ENCODE data around the gene IP6K1. TPM values are rescaled to one million over a fixed set of nuclear protein-coding genes. Genes with fewer than 3 reads are reported as not detected.

The IP6K1 gene
- total and polyA plus RNA-seq, 2 experiments from 2014 or later = 10.7 to 35.5 TPM

DNA sequence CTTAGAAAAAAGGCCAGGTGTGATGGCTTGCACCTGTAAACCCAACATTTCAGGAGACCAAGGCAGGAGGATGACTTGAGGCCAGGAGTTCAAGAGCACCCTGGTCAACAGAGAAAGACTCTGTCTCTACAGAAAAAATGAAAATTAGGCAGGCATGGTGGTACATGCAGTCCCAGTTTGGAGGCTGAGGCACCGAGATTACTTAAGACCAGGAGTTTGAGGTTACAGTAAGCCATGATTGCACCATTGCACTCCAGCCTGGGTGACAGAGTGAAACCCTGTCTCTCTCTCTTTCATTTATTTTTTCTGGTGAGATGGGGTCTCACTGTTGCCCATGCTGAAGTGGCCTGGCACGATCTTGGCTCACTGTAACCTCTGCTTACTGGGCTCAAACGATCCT, 24.7 kb downstream of the IP6K1 start (continued):
- TF ChIP-seq, protein P1, sequence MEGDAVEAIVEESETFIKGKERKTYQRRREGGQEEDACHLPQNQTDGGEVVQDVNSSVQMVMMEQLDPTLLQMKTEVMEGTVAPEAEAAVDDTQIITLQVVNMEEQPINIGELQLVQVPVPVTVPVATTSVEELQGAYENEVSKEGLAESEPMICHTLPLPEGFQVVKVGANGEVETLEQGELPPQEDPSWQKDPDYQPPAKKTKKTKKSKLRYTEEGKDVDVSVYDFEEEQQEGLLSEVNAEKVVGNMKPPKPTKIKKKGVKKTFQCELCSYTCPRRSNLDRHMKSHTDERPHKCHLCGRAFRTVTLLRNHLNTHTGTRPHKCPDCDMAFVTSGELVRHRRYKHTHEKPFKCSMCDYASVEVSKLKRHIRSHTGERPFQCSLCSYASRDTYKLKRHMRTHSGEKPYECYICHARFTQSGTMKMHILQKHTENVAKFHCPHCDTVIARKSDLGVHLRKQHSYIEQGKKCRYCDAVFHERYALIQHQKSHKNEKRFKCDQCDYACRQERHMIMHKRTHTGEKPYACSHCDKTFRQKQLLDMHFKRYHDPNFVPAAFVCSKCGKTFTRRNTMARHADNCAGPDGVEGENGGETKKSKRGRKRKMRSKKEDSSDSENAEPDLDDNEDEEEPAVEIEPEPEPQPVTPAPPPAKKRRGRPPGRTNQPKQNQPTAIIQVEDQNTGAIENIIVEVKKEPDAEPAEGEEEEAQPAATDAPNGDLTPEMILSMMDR (conservative IDR thresholded peaks at IDR 0.05; ENCODE audit: low read depth in 2 of 2) = no peak
- TF ChIP-seq POLR2AphosphoS5 (IDR thresholded peaks at IDR 0.05; ENCODE audit: low read depth) = no peak
- no peak for TF ChIP-seq ZNF331 (CRISPR knock-in tag; IDR thresholded peaks at IDR 0.05; ENCODE audit: low read depth)

DNA sequence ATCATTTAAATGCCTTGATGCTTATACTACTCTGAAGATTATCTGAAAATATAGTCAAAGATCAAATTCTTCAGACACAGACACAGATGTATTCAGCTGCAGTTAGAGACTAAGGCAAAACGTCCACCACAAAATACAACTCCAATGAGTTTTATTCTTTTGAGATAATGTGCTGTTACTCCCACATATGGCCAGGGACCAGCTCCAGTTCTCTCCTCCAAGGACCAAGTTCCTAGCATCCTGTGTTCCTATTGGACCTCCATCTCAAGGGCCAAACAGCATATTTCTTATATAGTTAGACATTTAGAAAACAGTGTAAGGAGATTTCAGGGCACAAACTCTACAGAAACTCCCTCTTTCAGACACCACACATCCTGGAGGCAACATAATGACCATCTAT, 27.1 kb downstream of the IP6K1 start:
- no peaks in the 10 kb centered on the region for H3K27me3 ChIP-seq (ENCODE audit: insufficient read depth)
- H3K9me3 Mint-ChIP-seq = no peaks in the 10 kb centered on the region
- H3K36me3 Mint-ChIP-seq (ENCODE audit: low read depth) = no peaks in the 10 kb centered on the region
- H3K4me1 Mint-ChIP-seq = peaks cover 4% of the 10 kb centered on the region; the same call in 1 of the 3 replicates
- no peaks in the 10 kb centered on the region for H3K27me3 Mint-ChIP-seq (ENCODE audit: insufficient read depth, low read depth, poor library complexity)
- no peak overlapping the region for H3K27ac Mint-ChIP-seq
- ATAC-seq = no peak
- no peaks in the 10 kb centered on the region for H3K4me1 ChIP-seq (ENCODE audit: insufficient read depth)
- peaks cover 100% of the 10 kb centered on the region for H3K79me2 ChIP-seq (replicated peaks; ENCODE audit: insufficient read depth)
- 0 out of 2 replicates have a peak, but pooled peaks cover 5% of the 10 kb centered on the region for H3F3A ChIP-seq (replicated peaks; ENCODE audit: low read depth)
- H3K4me2 ChIP-seq = no peak overlapping the region
- no peaks in the 10 kb centered on the region for H3K36me3 ChIP-seq (ENCODE audit: insufficient read depth)
- no peak overlapping the region for H3K27ac ChIP-seq (ENCODE audit: low read depth)
- no peak for DNase-seq (ENCODE audit: low spot score)
- H3K4me3 ChIP-seq = no peak overlapping the region
- H3K9me2 ChIP-seq (ENCODE audit: insufficient read depth) = no peaks in the 10 kb centered on the region
- H3K4me3 Mint-ChIP-seq = no peak overlapping the region
- H4K20me1 ChIP-seq (replicated peaks; ENCODE audit: insufficient read depth) = peaks cover 39% of the 10 kb centered on the region
- H2AFZ ChIP-seq = no peak overlapping the region
- TF ChIP-seq ZNF462 (CRISPR knock-in tag; IDR thresholded peaks at IDR 0.05) (no peak), CREB1 (CRISPR knock-in tag; IDR thresholded peaks at IDR 0.05; ENCODE audit: low read depth) (no peak), ETS1 (IDR thresholded peaks at IDR 0.05) (no peak), NANOG (IDR thresholded peaks at IDR 0.05; ENCODE audit: borderline replicate concordance) (no peak), STAT1 (IDR thresholded peaks at IDR 0.05; ENCODE audit: unreplicated experiment) (no peak), EZH2phosphoT487 (IDR thresholded peaks at IDR 0.05; ENCODE audit: unreplicated experiment) (no peak), ZNF114 (CRISPR knock-in tag; IDR thresholded peaks at IDR 0.05) (no peak), EZH2 (IDR thresholded peaks at IDR 0.05; ENCODE audit: low read depth, unreplicated experiment) (no peak)
- TF ChIP-seq, protein P2, sequence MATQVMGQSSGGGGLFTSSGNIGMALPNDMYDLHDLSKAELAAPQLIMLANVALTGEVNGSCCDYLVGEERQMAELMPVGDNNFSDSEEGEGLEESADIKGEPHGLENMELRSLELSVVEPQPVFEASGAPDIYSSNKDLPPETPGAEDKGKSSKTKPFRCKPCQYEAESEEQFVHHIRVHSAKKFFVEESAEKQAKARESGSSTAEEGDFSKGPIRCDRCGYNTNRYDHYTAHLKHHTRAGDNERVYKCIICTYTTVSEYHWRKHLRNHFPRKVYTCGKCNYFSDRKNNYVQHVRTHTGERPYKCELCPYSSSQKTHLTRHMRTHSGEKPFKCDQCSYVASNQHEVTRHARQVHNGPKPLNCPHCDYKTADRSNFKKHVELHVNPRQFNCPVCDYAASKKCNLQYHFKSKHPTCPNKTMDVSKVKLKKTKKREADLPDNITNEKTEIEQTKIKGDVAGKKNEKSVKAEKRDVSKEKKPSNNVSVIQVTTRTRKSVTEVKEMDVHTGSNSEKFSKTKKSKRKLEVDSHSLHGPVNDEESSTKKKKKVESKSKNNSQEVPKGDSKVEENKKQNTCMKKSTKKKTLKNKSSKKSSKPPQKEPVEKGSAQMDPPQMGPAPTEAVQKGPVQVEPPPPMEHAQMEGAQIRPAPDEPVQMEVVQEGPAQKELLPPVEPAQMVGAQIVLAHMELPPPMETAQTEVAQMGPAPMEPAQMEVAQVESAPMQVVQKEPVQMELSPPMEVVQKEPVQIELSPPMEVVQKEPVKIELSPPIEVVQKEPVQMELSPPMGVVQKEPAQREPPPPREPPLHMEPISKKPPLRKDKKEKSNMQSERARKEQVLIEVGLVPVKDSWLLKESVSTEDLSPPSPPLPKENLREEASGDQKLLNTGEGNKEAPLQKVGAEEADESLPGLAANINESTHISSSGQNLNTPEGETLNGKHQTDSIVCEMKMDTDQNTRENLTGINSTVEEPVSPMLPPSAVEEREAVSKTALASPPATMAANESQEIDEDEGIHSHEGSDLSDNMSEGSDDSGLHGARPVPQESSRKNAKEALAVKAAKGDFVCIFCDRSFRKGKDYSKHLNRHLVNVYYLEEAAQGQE (IDR thresholded peaks at IDR 0.05; ENCODE audit: unreplicated experiment) = no peak

All from GM23338 (cell line).